Peyer's patch (tissue), 4 donors: ENCODE data around the gene MCIDAS.

Source experiments
- POLR2A ChIP-seq, 2 donors: fragments of 450-650 bp; IDR thresholded peaks; one replicate each; pipeline ENCODE4 v1.5.1; 2017; ENCODE audit warnings: antibody characterized with exemption in 2 of 2, mild to moderate bottlenecking in 2 of 2, moderate library complexity in 2 of 2
- TF ChIP-seq, protein P1 (sequence below), 6 experiments: fragments of 450-650 bp in 4 of 6; fragments of 200-600 bp in 2 of 6; sonication (generic) in 1 of 6; IDR thresholded peaks; one replicate each; pipeline ENCODE4 v1.5.1; 2017 to 2019; ENCODE audit warnings: antibody characterized with exemption in 6 of 6, mild to moderate bottlenecking in 3 of 6, moderate library complexity in 1 of 6

DNA sequence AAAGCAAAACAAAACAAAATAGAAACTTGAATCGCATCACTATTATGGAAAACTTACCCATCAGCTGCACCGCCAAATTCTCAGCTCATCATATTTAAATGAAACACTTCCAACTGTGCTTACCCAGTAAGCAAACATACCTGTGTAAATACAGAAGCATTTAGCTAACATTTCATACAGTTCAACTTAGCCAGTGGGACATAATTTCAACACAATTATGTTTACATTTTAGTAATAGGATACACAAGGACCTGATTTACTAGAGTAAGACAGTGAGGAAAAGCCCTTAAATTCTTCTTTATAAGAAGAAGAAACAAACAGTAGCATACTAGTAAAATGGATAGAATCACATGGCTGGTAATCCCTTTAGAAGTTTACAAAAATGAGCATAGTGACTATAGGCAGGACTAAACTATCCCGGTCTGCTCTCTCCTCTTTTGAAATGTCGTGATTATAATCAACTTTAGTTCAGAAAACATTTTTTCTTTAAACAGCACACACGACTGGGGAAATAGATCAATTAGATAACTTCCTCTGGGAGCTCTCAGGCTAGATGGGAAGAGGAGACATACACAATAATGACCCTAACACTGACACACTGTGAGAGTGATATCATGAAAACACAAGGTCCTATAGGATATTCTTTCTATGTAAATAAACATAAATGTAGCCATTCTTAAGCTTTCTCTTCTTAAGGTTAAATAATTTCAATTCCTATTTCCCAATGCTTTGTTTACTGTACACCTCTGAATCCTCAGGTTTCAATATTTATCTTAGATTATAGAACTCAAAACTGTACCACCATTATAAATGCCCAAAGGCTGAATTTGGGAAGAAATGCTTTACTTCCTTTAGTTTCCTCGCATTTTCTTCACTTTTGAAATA lies 38.2 kb downstream of the MCIDAS start:
- TF ChIP-seq, protein P1, sequence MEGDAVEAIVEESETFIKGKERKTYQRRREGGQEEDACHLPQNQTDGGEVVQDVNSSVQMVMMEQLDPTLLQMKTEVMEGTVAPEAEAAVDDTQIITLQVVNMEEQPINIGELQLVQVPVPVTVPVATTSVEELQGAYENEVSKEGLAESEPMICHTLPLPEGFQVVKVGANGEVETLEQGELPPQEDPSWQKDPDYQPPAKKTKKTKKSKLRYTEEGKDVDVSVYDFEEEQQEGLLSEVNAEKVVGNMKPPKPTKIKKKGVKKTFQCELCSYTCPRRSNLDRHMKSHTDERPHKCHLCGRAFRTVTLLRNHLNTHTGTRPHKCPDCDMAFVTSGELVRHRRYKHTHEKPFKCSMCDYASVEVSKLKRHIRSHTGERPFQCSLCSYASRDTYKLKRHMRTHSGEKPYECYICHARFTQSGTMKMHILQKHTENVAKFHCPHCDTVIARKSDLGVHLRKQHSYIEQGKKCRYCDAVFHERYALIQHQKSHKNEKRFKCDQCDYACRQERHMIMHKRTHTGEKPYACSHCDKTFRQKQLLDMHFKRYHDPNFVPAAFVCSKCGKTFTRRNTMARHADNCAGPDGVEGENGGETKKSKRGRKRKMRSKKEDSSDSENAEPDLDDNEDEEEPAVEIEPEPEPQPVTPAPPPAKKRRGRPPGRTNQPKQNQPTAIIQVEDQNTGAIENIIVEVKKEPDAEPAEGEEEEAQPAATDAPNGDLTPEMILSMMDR (IDR thresholded peaks at IDR 0.05), result no peak
- no peak for TF ChIP-seq POLR2A (IDR thresholded peaks at IDR 0.05)
